GM21367 (cell line): ENCODE results near the gene CTNNBL1.

ENCODE experiments used
- ATAC-seq: cut with Tn5 transposase; IDR thresholded peaks from one replicate; pipeline ENCODE4 v1.9.1; 2021; ENCODE audit not compliant: unreplicated experiment

CTNNBL1 gene

DNA sequence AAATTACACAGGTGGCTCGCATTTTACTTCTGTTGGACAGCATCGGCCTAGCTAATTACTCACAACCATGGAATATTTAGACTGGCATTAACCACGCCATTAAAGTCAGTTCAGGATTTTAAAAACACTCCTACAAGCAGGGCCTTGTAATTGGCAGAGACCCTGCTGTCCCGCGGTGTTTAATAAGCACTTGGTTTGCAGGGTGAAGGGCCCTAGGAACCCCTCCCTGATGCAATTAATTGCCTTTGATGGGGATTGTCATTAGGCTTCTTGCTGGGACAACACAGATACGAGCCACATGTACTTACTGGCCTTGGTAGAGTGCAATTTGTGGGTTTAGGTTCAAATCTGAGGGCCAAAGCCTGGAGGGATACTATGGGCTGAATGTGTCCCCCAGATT is 201.3 kb downstream of the CTNNBL1 start:
- ATAC-seq = no peak

GRCh38 chr20:37896932-37897548 is 203.2 kb downstream of the CTNNBL1 start:
- no peak for ATAC-seq

DNA sequence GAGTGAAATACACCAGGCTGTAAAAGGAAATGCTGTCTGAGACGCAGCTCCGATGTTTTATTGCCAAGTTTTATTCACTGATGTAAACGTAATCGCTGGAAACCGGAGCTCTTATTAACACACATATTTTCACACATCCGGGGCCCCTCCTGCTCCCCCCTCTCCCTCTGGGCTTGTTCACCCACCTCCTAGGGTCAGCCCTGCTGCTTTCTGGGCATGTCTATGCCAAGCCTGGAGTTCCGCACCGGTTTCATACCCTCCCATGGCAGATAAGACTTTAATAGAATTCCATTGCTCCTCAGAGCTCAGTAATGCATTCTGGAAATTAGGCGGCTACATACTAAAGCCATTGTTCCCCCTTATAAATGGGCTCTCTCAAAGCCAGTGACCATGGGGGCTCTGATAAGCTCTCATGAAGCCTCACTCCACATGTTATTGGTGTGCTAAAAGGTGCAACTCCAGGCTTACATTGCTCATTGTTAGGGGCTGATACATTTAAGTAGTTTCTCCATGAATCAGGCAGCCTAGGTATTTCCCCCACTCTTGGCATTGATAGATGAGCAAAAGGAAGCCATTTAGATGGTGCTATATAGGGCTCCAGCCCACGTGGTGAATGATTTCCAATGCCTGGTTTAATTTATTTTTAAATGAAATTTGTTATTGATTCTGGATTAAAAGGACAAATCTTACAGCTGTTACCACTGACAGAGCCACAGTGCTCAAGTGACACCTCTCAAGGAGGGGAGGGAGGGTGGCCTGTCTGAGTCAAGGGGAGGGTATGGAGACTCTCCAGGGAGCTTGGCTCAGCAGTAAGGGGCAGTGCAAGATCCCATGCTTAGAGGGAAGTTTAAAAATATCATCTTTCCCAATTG is 204.6 kb downstream of the CTNNBL1 start:
- ATAC-seq = no peak

GRCh38 chr20:37899105-37900045 is 205.5 kb downstream of the CTNNBL1 start:
- ATAC-seq = no peak

DNA sequence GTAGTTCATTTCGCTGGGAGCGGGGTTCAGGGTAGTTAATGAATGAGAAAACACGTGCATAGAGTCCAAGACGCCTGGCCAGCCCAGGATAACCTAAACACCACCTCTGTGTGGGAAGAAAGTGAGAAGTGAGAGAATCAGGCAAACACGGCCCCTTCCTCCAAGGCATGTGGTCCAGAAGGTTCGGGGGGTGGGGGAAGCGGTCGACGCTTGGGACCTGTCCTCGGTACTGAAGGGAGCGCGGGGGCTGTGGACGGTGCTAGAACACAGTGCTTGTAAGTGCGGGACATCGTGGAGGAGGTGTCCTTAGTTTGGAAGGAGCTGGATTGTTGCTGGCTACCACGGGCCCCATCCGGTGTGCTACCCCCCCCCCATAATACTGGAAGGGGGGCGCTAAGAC is 207.4 kb downstream of the CTNNBL1 start:
- ATAC-seq = no peak

GRCh38 chr20:37901654-37902503 is 208.0 kb downstream of the CTNNBL1 start:
- ATAC-seq = no peak

GRCh38 chr20:37902504-37903313 is 208.9 kb downstream of the CTNNBL1 start, which contains the start of gene VSTM2L:
VSTM2L (plus strand) TSS chr20:37903127; CDS start chr20:37903351, 224 bp downstream.
- ATAC-seq = no peak

GRCh38 chr20:37903317-37904007 is 209.6 kb downstream of the CTNNBL1 start:
- no peak for ATAC-seq

GRCh38 chr20:37904008-37904642 is 210.3 kb downstream of the CTNNBL1 start:
- no peak for ATAC-seq

- no peak for ATAC-seq
These were observed 211.1 kb downstream of the CTNNBL1 start for GRCh38 chr20:37904845-37905373.

DNA sequence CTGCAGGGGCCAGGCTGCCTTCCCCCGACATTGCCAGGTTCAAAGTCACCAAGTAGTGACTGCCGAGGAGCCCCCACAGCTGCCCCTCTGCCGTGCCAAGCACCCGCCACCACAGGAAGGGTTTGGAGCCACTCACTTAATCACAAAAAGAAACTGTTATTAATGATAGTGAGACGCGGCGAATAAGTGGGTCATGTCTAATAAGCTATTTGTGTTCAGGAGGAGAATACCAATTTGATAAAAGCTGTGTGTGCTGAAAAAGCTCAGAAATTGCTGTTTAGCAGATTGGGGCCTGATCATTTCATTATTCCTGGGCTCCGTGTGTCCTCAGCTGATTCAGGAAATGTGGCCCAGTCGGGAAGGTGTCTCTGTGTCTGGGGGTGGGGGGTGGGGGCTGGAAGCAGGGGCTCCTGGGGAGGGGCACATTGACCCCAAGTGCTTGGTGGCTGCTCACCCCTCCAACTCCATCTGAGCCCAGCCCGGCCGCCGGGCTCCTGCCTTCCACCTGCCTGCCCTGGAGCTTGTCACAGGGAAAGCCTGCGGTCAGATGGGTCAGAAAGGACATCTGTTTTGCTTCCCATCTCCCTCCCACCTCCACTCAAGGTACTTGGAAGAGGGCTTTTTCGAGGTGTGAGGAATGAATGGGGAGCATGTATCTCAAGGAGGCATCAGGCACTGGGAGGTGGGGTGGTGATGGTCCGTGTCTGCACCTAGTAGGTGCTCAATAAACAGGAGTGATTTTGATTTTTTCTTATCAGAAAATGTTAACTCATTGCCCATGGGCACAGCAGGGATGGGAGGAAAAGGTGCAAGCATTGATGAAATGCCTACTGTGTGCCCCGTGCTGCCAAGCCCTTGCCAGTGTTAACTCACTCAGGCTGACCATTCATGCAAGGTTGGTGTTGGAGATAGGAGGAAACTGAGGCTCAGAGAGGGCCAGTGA is 212.1 kb downstream of the CTNNBL1 start:
- ATAC-seq = no peak

GRCh38 chr20:37907330-37907676 is 213.5 kb downstream of the CTNNBL1 start:
- no peak for ATAC-seq

DNA sequence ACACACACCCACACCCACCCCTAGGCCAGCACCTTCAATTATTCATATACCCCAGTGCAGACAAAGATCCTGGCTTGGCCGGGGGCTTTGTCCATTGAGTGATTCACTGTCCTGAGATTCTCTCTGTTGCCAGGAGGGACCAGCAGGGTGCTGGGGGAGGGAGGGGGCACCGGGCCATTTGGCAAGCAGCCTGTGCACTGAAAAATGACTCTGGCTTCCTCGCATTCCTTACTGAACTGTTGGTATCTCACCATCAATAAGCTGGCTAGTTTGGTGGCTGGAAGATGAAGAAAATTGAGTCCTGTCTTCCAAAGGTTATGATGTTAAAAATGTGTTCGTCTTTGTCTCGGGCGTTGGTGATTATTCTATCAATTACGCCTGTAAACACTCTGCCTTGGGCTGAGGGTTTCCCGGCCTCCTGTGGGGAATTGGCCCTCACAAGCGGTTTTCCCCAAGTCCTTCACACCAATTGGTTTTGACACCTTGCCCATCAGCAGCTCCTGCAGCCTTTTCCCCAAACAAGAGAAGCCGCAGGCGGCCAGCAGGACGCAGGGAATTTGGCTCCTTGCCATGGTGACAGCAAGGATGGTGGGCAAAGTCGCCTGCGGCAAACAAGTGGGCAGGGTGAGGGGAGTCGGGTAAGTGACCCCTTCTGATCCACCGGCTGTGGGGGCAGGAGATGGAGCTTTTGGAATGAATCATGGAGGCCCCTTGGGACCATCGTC is 214.0 kb downstream of the CTNNBL1 start:
- ATAC-seq = no peak

DNA sequence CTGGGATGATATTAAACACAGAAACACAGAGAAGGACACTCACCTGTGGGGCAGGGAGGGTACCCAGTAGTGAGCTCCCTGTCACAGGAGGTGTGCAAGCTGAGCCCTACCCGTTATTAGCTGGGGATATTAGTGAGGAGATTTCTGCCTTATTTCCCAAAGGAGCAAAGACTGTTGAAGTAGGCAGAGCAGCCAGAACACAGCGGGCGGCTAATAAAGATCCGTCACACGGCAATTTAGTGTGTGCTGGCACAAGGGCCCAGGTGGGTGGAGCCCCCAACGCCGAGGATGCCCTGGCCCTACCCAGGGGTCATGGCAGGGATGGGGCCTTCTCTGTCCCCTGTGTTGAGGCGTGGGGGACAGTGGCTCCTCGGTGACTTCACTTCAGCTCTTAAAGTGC is 217.4 kb downstream of the CTNNBL1 start:
- no peak for ATAC-seq

DNA sequence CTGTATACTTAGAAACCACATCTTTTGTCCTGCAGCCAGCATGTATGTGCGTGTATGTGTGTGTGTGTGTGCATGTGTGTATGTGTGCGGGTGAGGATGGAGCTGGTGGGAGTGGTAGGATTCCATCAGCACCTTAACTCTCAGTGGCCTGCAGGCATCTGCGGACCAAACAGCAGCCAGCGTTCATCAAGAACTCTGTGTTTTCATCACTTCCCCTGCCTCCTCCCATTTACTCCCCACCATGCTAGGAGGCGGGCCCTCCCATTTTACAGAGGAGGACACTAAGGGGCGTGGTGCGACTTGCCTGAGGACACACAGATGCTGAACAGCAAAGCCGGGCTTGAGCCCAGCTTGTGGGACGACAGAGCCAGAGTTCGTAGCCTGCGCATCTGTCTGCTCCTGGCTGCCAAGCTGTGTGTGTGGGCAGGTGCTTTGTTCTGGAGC is 218.0 kb downstream of the CTNNBL1 start:
- no peak for ATAC-seq

- ATAC-seq = no peak
These were observed 219.0 kb downstream of the CTNNBL1 start for GRCh38 chr20:37912874-37913273.
